D721Med (cell line): ENCODE results near the gene VPS16.

Experiments used
- DNase-seq: peaks from one replicate; pipeline ENCODE4 v3.0.0; 2011; ENCODE audit warnings: low spot score; ENCODE audit not compliant: insufficient read length
- FAIRE-seq: peaks from 2 replicates; lab custom pipeline; 2011; peaks lifted over from hg19 to GRCh38; lab: Jason Lieb, UNC
- CTCF ChIP-seq: IDR thresholded peaks from 2 replicates; pipeline ENCODE4 v1.5.1; 2012; ENCODE audit warnings: mild to moderate bottlenecking, control low read depth; ENCODE audit not compliant: insufficient read depth; ENCODE audit errors: missing control alignments

Gene VPS16

GRCh38 chr20:2816583-2817340 lies 23.8 kb upstream of the VPS16 start:
- no peak for TF ChIP-seq CTCF
- FAIRE-seq (no peak), DNase-seq (no peak)

- no peak for TF ChIP-seq CTCF
- FAIRE-seq = no peak
- DNase-seq = no peak
These were observed 23.2 kb upstream of the VPS16 start for GRCh38 chr20:2817341-2817726.

GRCh38 chr20:2817891-2818595 lies 22.5 kb upstream of the VPS16 start:
- no peak for TF ChIP-seq CTCF
- DNase-seq (no peak), FAIRE-seq (no peak)

GRCh38 chr20:2820084-2820895 lies 20.3 kb upstream of the VPS16 start:
- DNase-seq (no peak), FAIRE-seq (no peak)
- no peak for TF ChIP-seq CTCF

GRCh38 chr20:2820896-2821869 lies 19.4 kb upstream of the VPS16 start:
- DNase-seq = no peak
- TF ChIP-seq CTCF = no peak

GRCh38 chr20:2822073-2822472 lies 18.5 kb upstream of the VPS16 start:
- FAIRE-seq = no peak
- DNase-seq = no peak
- no peak for TF ChIP-seq CTCF

More at GRCh38 chr20:2820896-2821869, 19.4 kb upstream of the VPS16 start:
- no peak for FAIRE-seq
